ENCODE measurements around the gene CD22.

DNA sequence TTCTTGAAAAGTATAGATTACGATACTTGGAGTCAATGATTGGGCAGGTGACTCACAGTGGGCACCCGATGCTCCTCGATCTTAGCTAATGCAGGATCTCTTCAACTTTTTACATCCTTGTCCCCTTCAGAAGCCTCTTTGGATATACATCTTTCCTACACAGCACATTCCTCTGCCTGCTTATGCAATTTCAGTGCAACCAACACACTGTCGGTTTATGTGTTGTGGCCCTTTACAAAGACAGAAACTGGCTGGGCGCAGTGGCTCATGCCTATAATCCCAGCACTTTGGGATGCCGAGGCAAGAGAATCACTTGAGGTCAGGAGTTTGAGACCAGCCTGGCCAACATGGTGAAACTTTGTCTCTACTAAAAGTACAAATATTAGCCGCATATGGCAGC lies 44.5 kb downstream of the CD22 start:
- TF ChIP-seq, protein P1, sequence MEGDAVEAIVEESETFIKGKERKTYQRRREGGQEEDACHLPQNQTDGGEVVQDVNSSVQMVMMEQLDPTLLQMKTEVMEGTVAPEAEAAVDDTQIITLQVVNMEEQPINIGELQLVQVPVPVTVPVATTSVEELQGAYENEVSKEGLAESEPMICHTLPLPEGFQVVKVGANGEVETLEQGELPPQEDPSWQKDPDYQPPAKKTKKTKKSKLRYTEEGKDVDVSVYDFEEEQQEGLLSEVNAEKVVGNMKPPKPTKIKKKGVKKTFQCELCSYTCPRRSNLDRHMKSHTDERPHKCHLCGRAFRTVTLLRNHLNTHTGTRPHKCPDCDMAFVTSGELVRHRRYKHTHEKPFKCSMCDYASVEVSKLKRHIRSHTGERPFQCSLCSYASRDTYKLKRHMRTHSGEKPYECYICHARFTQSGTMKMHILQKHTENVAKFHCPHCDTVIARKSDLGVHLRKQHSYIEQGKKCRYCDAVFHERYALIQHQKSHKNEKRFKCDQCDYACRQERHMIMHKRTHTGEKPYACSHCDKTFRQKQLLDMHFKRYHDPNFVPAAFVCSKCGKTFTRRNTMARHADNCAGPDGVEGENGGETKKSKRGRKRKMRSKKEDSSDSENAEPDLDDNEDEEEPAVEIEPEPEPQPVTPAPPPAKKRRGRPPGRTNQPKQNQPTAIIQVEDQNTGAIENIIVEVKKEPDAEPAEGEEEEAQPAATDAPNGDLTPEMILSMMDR (IDR thresholded peaks at IDR 0.05; ENCODE audit: extremely low read depth in 1 of 2, insufficient read depth in 1 of 2, low read depth in 1 of 2, low read length in 2 of 2), result no peak
- no peak for TF ChIP-seq POLR2A (IDR thresholded peaks at IDR 0.05; ENCODE audit: low read depth, low read length)
- TF ChIP-seq, protein P2, sequence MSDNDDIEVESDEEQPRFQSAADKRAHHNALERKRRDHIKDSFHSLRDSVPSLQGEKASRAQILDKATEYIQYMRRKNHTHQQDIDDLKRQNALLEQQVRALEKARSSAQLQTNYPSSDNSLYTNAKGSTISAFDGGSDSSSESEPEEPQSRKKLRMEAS (IDR thresholded peaks at IDR 0.05; ENCODE audit: insufficient read depth, insufficient read length), result no peak
- no peak for TF ChIP-seq MYC (IDR thresholded peaks at IDR 0.05; ENCODE audit: low read depth, low read length)
